Mucosa of descending colon (tissue), 3 donors: ENCODE results near the gene SIK3. TPM values are rescaled to one million over a fixed set of nuclear protein-coding genes. Genes with fewer than 3 reads are reported as not detected.

ENCODE experiments used
- ATAC-seq: fragments of 200-7000 bp; cut with Tn5 transposase; one replicate; pipeline ENCODE4 v1.9.1; 2020; ENCODE audit warnings: mild to moderate bottlenecking, moderate library complexity
- DNase-seq, 3 donors: peaks; one replicate each; pipeline ENCODE4 v3.0.0-alpha.2; 2020
- H3K36me3 ChIP-seq: fragments of 200-600 bp; one replicate; pipeline ENCODE4 v1.8.0; 2021; ENCODE audit warnings: low read depth, mild to moderate bottlenecking
- H3K4me1 ChIP-seq: fragments of 200-600 bp; one replicate; pipeline ENCODE4 v1.8.0; 2021; ENCODE audit warnings: low read depth, mild to moderate bottlenecking
- H3K4me3 ChIP-seq: fragments of 200-600 bp; one replicate; pipeline ENCODE4 v1.8.0; 2021; ENCODE audit warnings: mild to moderate bottlenecking
- H3K9me3 ChIP-seq: fragments of 200-600 bp; one replicate; pipeline ENCODE4 v1.8.0; 2021; ENCODE audit warnings: mild to moderate bottlenecking
- intact Hi-C, 2 donors: fragments of 100-400 bp; cut with DNase I in 1 of 2; cut with micrococcal nuclease in 1 of 2; formaldehyde crosslinking; loops; one replicate each; pipeline versions ENCODE4 v1.11.0 to v1.11.1; 2022; cut with DNase I, micrococcal nuclease
- total RNA-seq, 3 donors: library from RNA; stranded (reverse); fragmentation: NEBNext Ultra II Directional in 2 of 3; extraction: Animal tissue kit (Norgen Biotek cat#: 25700) in 2 of 3; gene quantifications; one replicate each; pipeline versions ENCODE4 v1.2.1 to v1.2.4, GENCODE V29; 2021 to 2023
- TF ChIP-seq, protein P1 (sequence below): fragments of 200-600 bp; IDR thresholded peaks from one replicate; pipeline ENCODE4 v1.8.0; 2022; ENCODE audit warnings: antibody characterized with exemption, mild to moderate bottlenecking
- donor health status: DM: no; HTN: no; CAD: no; lungs with moderate emphysema.
- donor health status: DM: no; HTN: no; CAD: no.
- donor health status: DM: no; HTN: yes; CAD: no.

SIK3 gene
- total RNA-seq, 3 donors from 2014 or later: 28.1 to 55.6 (median 41.8) TPM

GRCh38 chr11:117016246-117016645 lies 82.0 kb downstream of the SIK3 start:
- ATAC-seq (no peak), DNase-seq (no peak)
- TF ChIP-seq, protein P1, sequence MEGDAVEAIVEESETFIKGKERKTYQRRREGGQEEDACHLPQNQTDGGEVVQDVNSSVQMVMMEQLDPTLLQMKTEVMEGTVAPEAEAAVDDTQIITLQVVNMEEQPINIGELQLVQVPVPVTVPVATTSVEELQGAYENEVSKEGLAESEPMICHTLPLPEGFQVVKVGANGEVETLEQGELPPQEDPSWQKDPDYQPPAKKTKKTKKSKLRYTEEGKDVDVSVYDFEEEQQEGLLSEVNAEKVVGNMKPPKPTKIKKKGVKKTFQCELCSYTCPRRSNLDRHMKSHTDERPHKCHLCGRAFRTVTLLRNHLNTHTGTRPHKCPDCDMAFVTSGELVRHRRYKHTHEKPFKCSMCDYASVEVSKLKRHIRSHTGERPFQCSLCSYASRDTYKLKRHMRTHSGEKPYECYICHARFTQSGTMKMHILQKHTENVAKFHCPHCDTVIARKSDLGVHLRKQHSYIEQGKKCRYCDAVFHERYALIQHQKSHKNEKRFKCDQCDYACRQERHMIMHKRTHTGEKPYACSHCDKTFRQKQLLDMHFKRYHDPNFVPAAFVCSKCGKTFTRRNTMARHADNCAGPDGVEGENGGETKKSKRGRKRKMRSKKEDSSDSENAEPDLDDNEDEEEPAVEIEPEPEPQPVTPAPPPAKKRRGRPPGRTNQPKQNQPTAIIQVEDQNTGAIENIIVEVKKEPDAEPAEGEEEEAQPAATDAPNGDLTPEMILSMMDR: no peak
- Histone ChIP-seq H3K36me3 (no peaks in the 10 kb centered on the region), H3K9me3 (no peaks in the 10 kb centered on the region), H3K4me3 (no peak overlapping the region), H3K4me1 (peaks cover 12% of the 10 kb centered on the region)
- intact Hi-C loops: no loop called here

DNA sequence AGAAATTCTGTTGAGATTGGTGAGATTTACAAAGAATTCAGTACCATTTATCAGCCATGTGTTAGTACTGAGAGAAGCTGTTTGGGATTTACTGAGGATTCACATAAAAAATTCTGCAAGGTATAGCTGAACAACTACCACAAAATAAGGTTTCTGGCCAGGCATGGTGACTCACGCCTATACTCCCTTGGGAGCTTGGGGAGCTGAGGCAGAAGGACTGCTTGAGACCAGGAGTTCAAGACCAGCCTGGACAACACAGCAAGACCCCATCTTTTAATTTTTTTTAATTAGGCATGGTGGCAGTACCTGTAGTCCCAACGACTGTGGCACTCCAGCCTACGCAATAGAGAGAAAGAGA lies 86.7 kb downstream of the SIK3 start:
- no peaks in the 10 kb centered on the region for H3K4me1 ChIP-seq
- H3K4me3 ChIP-seq: no peak overlapping the region
- DNase-seq: no peak
- TF ChIP-seq, protein P1: no peak
- H3K9me3 ChIP-seq: no peaks in the 10 kb centered on the region
- ATAC-seq: no peak
- intact Hi-C loops: no loop called here
- H3K36me3 ChIP-seq: no peaks in the 10 kb centered on the region

- no peaks in the 10 kb centered on the region for H3K4me1 ChIP-seq
- no peak overlapping the region for H3K4me3 ChIP-seq
- intact Hi-C loops: no loop called here
- no peak for DNase-seq
- no peaks in the 10 kb centered on the region for H3K36me3 ChIP-seq
- H3K9me3 ChIP-seq: no peaks in the 10 kb centered on the region
- TF ChIP-seq, protein P1: no peak
- ATAC-seq: no peak
Measured at GRCh38 chr11:117010808-117011540, 87.3 kb downstream of the SIK3 start.

GRCh38 chr11:117009905-117010605 lies 88.2 kb downstream of the SIK3 start:
- no peaks in the 10 kb centered on the region for H3K9me3 ChIP-seq
- DNase-seq (no peak), ATAC-seq (no peak)
- TF ChIP-seq, protein P1: no peak
- intact Hi-C loops: no loop called here
- H3K4me1 ChIP-seq: no peaks in the 10 kb centered on the region
- no peaks in the 10 kb centered on the region for H3K36me3 ChIP-seq
- H3K4me3 ChIP-seq: no peak overlapping the region

GRCh38 chr11:117005758-117006157 lies 92.5 kb downstream of the SIK3 start:
- DNase-seq (no peak), ATAC-seq (no peak)
- H3K36me3 ChIP-seq: no peaks in the 10 kb centered on the region
- H3K4me3 ChIP-seq: no peak overlapping the region
- TF ChIP-seq, protein P1: no peak
- H3K4me1 ChIP-seq: no peaks in the 10 kb centered on the region
- H3K9me3 ChIP-seq: no peaks in the 10 kb centered on the region
- intact Hi-C loops: no loop called here
